Measurements from ENCODE around the gene DOK3. TPM values are rescaled to one million over a fixed set of nuclear protein-coding genes. Genes with fewer than 3 reads are reported as not detected.

The DOK3 gene
- total RNA-seq, 1 experiment from 2014 or later, result 14.5 TPM

- no peak for TF ChIP-seq CTCF (IDR thresholded peaks at IDR 0.05; ENCODE audit: unreplicated experiment)
- Mint-ChIP-seq H3K4me1 (ENCODE audit: low read depth, unreplicated experiment) (peaks cover 19% of the 10 kb centered on the region), H3K27me3 (ENCODE audit: unreplicated experiment) (no peaks in the 10 kb centered on the region), H3K36me3 (ENCODE audit: insufficient read depth, unreplicated experiment) (peaks cover 30% of the 10 kb centered on the region), H3K4me3 (ENCODE audit: low read depth, unreplicated experiment) (peak overlapping the region; percentile 88), H3K27ac (ENCODE audit: unreplicated experiment) (no peak overlapping the region), H3K9me3 (ENCODE audit: low read depth, unreplicated experiment) (no peaks in the 10 kb centered on the region)
- intact Hi-C loops (cut with micrococcal nuclease; ENCODE audit: unreplicated experiment), result no loop called here
- CTCF ChIA-PET, result no interaction called here
- BruUV-seq (replicated peaks), result no TSS peak
- DNase-seq, result no peak
These were observed 43.3 kb upstream of the DOK3 start for GRCh38 chr5:177552839-177553455.

GRCh38 chr5:177550122-177550521, 40.5 kb upstream of the DOK3 start:
- TF ChIP-seq CTCF (IDR thresholded peaks at IDR 0.05; ENCODE audit: unreplicated experiment), result no peak
- intact Hi-C loops (cut with micrococcal nuclease; ENCODE audit: unreplicated experiment), result no loop called here
- peaks cover 30% of the 10 kb centered on the region for H3K36me3 Mint-ChIP-seq (ENCODE audit: insufficient read depth, unreplicated experiment)
- no peak overlapping the region for H3K4me3 Mint-ChIP-seq (ENCODE audit: low read depth, unreplicated experiment)
- H3K27me3 Mint-ChIP-seq (ENCODE audit: unreplicated experiment), result no peaks in the 10 kb centered on the region
- DNase-seq, result no peak
- peaks cover 34% of the 10 kb centered on the region for H3K4me1 Mint-ChIP-seq (ENCODE audit: low read depth, unreplicated experiment)
- no peaks in the 10 kb centered on the region for H3K9me3 Mint-ChIP-seq (ENCODE audit: low read depth, unreplicated experiment)
- no TSS peak for BruUV-seq (replicated peaks)
- CTCF ChIA-PET, result interaction anchor here (0.5 kb wide), 2 partner anchors 16 to 599 kb away, joined by 4 read pairs; no protein-coding TSS in a partner anchor
- H3K27ac Mint-ChIP-seq (ENCODE audit: unreplicated experiment), result no peak overlapping the region

- Mint-ChIP-seq H3K27ac (ENCODE audit: unreplicated experiment) (no peak overlapping the region), H3K27me3 (ENCODE audit: unreplicated experiment) (no peaks in the 10 kb centered on the region), H3K36me3 (ENCODE audit: insufficient read depth, unreplicated experiment) (peaks cover 15% of the 10 kb centered on the region), H3K9me3 (ENCODE audit: low read depth, unreplicated experiment) (no peaks in the 10 kb centered on the region), H3K4me3 (ENCODE audit: low read depth, unreplicated experiment) (no peak overlapping the region), H3K4me1 (ENCODE audit: low read depth, unreplicated experiment) (peaks cover 33% of the 10 kb centered on the region)
- no peak for TF ChIP-seq CTCF (IDR thresholded peaks at IDR 0.05; ENCODE audit: unreplicated experiment)
- no peak for DNase-seq
- CTCF ChIA-PET, result no interaction called here
- no TSS peak for BruUV-seq (replicated peaks)
- intact Hi-C loops (cut with micrococcal nuclease; ENCODE audit: unreplicated experiment), result no loop called here
These were observed 38.9 kb upstream of the DOK3 start for GRCh38 chr5:177548495-177548894.

DNA sequence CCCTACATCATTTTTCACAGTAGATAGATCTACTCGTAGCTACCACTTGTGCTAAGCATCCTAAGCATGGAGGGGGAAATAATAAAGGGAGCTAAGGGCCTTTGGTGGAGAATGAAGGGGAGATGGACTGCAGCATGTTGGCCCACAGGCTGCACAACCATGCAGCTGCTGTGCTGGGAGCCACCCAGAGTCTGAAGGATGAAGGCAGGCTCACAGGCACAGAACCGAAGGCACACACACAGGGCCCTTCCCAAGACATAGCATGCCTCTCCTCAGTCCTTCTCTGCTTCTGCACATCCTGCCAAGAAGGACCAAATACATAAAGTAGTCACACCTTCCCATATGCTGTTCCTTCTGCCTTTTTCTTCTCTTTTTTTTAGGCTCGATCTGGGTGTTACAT, 38.1 kb upstream of the DOK3 start:
- Mint-ChIP-seq H3K27me3 (ENCODE audit: unreplicated experiment) (no peaks in the 10 kb centered on the region), H3K4me3 (ENCODE audit: low read depth, unreplicated experiment) (no peak overlapping the region), H3K27ac (ENCODE audit: unreplicated experiment) (no peak overlapping the region), H3K4me1 (ENCODE audit: low read depth, unreplicated experiment) (peaks cover 26% of the 10 kb centered on the region), H3K9me3 (ENCODE audit: low read depth, unreplicated experiment) (no peaks in the 10 kb centered on the region), H3K36me3 (ENCODE audit: insufficient read depth, unreplicated experiment) (peaks cover 8% of the 10 kb centered on the region)
- TF ChIP-seq CTCF (IDR thresholded peaks at IDR 0.05; ENCODE audit: unreplicated experiment), result no peak
- DNase-seq, result no peak
- intact Hi-C loops (cut with micrococcal nuclease; ENCODE audit: unreplicated experiment), result no loop called here
- BruUV-seq (replicated peaks), result no TSS peak
- CTCF ChIA-PET, result no interaction called here
